Islet of Langerhans (tissue), 1 donor: Measurements from ENCODE around the gene OBI1.

Experiments used
- FAIRE-seq: peaks from one replicate; lab custom pipeline; 2011; peaks lifted over from hg19 to GRCh38; lab: Jason Lieb, UNC

Gene OBI1

DNA sequence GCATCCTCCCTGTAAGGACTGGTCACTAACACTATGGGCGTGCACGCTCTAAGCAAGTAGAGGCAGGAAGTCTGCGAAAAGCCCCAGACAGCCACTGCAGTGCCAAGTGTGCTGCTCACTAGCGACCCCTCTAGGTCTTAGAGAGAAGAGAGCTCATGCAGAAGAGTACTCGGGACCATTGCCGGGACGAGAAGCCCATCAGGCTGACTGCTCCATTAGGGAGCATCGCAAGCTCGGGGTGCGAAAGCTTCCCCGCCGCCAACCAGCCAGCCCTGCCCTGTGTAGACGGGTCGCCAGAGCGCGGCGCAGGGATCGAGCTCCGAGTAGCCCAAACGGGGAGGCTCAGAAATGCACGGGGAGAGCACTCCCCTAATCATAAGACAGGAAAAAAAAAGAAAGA lies 72.2 kb downstream of the OBI1 start:
- FAIRE-seq: no peak

DNA sequence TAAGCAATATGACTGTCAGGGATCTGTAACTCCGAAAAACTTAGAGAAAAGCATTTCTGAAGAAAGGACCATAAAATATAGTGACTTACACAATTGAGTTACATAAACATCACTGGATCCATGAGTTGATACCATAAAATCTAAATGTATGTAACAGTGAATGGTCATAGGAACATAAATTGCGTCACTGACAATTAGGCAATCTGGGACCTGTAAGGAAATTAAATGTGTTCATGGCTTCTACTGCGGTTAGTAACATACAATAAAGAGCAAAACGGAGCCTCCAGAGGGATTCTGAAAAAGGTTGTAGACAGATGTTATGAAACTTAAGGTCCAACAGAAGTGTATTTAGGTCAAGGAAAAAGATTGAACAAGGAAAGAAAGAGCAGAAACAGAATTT lies 82.7 kb downstream of the OBI1 start:
- no peak for FAIRE-seq

GRCh38 chr13:78572459-78572858 lies 86.5 kb downstream of the OBI1 start:
- FAIRE-seq: no peak

- FAIRE-seq: no peak
These were observed 89.9 kb downstream of the OBI1 start for GRCh38 chr13:78569029-78569428.

DNA sequence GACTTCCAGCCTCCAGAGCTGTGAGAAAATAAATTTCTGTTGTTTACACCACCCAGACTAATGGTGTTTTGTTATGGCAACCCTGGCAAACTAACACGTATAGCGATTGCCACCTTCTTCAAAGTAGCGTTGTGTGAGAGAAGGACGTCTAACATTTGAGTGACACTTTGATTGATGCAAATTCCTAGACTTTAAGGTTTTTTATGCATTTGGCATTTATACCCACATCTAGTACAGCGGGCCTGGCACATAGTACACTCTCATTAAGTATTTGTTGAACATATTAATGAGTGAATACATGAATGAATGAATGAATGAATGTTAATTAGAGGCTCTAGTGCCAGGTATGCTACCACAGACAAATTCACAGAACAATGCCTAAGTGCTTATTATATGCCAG lies 92.3 kb downstream of the OBI1 start:
- FAIRE-seq: no peak
